GM19438 (cell line): ENCODE data around the gene ATP6V0A4.
"Not testable (repeated sequence)": the region's sequence is repeated elsewhere in the genome, so short reads cannot be mapped to it uniquely, and the experiment has no call there.

Experiments
- ATAC-seq: cut with Tn5 transposase; IDR thresholded peaks from one replicate; pipeline ENCODE4 v1.9.1; 2021; ENCODE audit warnings: low read depth; ENCODE audit not compliant: unreplicated experiment

Gene ATP6V0A4

GRCh38 chr7:138797715-138798320 lies at the start of gene ATP6V0A4, which contains the start of gene TMEM213:
Gene ATP6V0A4, minus strand, starts transcription at chr7:138798196. Its CDS starts 26,949 bp downstream, at chr7:138771247.
Gene TMEM213, plus strand, starts transcription at chr7:138797994. Its CDS starts 111 bp downstream, at chr7:138798105.
- no peak for ATAC-seq

DNA sequence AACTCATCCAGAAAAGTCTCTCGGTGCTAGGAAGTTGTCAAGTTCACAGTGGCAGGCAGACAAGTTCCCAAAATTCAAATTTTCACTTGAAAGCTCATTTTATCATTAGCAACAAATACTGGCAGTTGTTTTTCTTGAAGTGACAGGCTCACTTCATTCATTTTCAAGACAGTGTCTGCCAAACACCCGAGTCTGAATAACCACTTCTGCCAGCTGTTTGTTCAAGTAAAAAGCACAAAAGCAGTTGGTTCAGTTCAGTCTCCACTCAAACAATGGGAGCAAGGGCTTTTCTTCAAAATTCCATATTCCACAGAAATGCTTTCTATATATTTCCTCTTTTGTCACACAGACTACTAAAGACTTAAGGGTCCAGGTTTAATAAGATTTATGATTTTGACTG lies 47.7 kb upstream of the ATP6V0A4 start:
- ATAC-seq = no peak

- ATAC-seq = no peak
Measured at GRCh38 chr7:138843632-138844580, 45.9 kb upstream of the ATP6V0A4 start.

- no peak for ATAC-seq
Measured at GRCh38 chr7:138842111-138842510, 44.1 kb upstream of the ATP6V0A4 start.

GRCh38 chr7:138838166-138838565 lies 40.2 kb upstream of the ATP6V0A4 start:
- ATAC-seq = no peak

DNA sequence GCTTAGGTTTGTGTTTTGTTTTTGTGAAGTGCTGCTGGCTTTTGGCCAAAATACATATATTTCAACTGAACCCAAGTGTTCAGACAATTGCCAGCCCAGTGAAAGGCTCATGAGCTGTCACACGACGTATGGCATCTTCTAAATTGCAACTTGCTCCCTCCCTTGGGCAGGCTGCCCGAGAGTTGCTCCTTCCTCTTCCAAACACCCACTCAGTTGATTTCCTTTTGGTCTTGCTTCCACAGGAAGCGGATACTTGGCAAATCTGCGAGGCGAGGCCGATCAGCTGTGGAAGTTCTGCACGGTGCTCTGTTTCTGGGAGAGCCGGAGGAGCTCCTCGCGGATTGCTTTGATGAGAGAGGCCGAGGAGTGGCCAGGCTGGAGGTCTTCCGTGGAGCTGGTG lies 39.6 kb upstream of the ATP6V0A4 start:
- no peak for ATAC-seq

DNA sequence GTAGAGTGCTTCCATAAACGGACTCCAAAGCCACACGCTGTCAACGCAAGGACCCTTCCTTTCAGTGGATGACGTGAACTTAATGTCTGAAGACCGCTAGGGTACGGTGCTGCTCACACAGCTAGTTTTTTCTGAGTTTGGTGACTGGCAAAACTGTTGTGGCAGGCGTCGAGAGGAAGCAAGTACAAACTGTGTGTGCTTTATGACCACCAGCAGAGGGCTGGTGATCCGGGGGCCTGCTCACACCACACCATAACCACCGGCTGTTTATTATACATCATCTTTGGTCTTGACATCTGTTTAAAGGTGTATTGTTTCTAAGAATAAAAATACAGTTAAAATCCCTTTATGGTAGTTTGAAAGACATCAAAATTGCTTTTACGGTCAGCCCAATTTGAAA lies 37.1 kb upstream of the ATP6V0A4 start:
- ATAC-seq = no peak

DNA sequence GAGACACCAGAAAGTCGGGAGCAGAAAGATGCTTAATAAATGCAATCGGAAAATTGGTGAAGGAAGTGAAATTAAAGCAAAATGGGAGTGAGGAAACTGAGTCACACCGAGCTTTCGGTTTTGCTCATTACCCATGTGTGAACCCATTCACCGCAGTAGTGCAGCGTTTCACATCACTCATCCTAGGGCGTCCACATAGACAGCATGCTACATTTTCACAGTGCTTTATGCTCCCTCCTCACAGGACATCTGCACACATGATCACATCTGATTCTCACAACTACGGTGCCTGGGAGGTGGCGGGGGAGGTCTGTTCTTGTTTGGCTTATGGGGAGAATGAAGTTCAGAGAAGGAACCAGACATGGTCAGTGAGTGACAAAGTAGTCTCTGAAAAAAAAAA lies 36.6 kb upstream of the ATP6V0A4 start:
- no peak for ATAC-seq

DNA sequence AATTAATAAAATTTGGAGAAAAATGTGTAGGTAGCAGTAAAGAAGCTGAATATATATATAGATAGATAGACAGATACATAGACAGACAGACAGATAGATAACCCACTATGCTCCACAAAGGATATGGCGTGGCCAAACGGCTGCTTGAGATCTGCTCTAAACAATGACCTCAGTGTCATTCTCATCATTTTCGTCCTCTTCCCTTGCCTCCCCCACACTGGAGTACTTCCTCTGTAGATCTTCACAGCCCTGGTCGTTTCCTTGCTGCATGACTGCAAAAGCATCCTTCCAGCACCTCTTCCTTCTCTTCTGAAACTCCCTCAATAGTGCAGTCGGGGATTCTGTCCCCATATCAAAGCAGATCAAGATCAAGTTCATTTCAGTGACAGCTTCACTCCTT lies 35.6 kb upstream of the ATP6V0A4 start:
- ATAC-seq = no peak

GRCh38 chr7:138832966-138833365 lies 35.0 kb upstream of the ATP6V0A4 start:
- ATAC-seq = no peak

DNA sequence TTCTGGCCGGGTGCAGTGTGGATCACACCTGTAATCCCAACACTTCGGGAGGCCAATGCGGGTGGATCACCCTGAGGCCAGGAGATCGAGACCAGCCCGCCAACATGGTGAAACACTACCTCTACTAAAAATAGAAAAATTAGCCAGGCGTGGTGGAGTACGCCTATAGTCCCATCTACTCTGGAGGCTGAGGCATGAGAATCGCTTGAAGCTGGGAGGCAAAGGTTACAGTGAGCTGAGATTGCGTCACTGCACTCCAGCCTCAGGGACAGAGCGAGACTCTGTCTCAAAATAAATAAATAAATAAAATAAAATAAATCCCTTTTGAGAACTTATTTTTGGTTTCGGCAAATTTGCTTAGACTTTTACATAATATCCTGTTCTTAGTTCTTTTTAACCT lies 31.3 kb upstream of the ATP6V0A4 start:
- ATAC-seq = no peak

DNA sequence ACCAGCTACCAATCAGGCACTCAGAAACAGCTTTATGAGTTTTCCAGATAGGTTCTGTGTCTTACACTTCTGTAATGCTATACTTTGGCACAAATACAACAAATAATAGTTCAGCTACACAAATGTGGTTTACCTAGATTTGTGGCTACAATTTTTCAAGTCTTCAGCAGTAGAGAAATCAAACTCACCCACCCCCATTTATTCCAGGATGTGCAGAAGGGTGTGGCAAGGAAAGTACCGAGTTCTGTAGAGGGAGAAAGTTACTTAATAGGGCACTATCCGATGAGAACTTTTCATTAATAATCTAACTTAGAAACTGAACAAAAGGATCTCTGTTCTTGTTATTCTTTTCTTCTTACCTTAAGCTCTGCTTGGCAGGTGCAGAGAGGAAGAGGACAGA lies 30.3 kb upstream of the ATP6V0A4 start:
- ATAC-seq = no peak

DNA sequence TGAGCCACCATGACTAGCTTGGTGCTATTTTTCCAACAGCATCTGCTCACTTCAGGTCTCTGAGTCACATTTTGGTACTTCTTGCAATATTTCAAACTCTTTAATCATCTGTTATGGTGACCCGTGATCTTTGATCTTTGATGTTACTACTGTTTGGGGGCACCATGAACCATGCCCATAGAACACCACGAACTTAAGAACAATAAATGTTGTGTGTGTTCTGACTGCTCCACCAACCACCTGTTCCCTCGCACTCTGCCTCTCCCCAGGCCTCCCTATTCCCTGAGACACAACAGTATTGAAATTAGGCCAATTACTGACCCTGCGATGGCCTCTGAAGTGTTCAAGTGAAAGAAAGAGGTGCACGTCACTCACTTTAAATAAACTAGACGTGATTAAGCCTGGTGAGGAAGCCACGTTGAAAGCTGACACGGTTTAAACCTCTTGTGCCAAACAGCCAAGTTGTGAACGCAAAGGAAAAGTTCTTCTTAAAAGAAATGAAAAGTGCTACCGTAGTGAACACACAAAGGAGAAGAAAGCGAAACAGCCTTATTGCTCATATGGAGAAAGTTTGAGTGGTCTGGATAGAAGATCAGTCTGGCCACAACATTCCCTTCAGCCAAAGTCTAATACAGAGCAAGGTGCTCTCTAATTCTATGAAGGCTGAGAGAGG lies 27.2 kb upstream of the ATP6V0A4 start:
- ATAC-seq = no peak

DNA sequence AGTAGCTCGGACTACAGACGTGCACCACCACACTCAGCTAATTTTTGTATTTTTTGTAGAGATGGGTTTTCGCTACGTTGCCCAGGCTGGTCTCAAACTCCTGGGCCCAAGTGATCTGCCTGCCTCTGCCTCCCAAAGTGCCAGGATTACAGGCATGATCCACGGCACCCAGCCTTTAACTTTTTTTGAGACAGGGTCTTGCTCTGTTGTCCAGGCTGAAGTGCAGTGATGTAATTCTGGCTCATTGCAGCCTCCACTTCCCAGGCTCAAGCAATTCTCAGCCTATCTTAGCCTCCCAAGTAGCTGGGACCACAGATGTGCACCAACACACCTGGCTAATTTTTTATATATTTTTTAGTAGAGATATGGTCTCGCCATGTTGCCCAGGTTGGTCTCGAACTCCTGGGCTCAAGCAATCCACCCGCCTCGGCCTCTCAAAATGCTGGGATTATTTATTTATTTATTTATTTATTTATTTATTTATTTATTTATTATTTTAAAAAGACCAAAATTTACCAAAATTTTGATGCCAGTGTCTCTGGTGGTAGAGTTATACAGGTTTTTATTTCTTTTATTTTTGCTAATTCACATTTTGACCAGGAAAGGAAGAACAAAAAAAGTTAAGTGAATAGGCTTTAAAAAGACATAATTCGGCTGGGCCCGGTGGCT lies 25.0 kb upstream of the ATP6V0A4 start:
- no peak for ATAC-seq

GRCh38 chr7:138821912-138822311 lies 23.9 kb upstream of the ATP6V0A4 start:
- ATAC-seq = no peak

DNA sequence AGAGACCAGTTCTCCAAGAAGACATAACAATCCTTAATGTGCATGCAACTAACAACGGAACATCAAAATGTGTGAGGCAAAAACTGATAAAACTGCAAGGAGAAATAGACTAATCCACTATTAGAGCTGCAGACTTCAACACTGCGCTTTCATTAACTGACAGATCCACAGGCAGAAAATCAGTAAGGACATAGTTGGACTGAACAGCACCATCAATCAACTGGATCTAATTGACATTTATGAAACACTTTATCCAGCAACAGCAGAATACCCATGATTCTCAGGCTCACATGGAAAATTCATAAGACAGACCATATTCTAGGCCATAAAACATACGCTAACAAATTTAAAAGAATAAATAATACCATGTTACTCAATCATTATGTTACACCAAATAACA lies 21.6 kb upstream of the ATP6V0A4 start:
- ATAC-seq = no peak

- ATAC-seq = no peak
Measured at GRCh38 chr7:138816650-138817049, 18.7 kb upstream of the ATP6V0A4 start.

- no peak for ATAC-seq
Measured at GRCh38 chr7:138814816-138815332, 16.9 kb upstream of the ATP6V0A4 start.

DNA sequence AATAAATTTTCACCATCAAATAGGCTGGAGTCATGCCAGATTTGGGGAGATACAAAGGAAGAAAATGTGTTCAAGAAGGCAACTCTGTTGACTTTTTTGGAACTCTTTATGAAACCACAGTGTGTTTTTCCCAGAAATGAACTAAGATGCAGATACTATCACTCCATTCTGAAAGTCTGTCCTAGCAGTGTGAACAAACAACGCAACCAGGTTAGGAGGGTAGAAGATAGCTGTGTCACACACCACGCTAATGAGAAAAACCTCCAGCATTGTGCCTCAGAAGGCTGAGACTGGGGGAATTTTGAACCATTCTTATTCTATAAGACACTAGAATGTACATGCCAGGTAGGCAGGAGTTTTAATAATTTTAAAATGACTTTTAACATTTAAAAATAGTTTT lies 15.9 kb upstream of the ATP6V0A4 start:
- no peak for ATAC-seq

DNA sequence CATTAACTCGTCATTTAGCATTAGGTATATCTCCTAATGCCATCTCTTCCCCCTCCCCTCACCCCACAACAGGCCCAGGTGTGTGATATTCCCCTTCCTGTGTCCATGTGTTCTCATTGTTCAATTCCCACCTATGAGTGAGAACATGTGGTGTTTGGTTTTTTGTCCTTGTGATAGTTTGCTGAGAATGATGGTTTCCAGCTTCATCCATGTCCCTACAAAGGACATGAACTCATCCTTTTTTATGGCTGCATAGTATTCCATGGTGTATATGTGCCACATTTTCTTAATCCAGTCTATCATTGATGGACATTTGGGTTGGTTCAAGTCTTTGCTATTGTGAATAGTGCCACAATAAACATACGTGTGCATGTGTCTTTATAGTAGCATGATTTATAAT lies 13.3 kb upstream of the ATP6V0A4 start:
- ATAC-seq = not testable (repeated sequence)

DNA sequence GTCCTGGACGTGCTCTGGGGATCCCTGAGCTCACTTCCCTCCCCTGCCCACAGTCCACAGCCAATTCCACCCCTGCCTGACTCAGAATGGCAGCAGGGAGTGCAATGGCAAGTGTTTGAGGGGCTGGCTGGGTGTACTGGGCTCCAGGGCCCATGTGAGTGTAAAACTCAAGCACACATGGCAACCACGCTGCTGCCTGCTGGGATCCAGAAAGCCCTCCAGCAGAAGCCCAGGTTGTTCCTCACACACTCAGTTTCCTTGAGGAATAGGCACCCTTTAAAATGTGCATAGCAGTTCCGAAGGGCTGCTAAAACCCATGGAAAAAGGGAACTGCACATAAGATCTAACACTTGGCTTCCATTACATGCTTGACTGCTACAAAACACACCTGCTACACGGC lies 11.3 kb upstream of the ATP6V0A4 start:
- ATAC-seq = no peak
